Endothelial cell of umbilical vein (primary cell): ENCODE results near the gene SNAPC5. TPM values are rescaled to one million over a fixed set of nuclear protein-coding genes. Genes with fewer than 3 reads are reported as not detected.

ENCODE experiments used
- BruUV-seq: library from RNA; stranded (reverse); fragments of 400-500 nt; replicated peaks from 2 replicates; lab custom pipeline; 2021; lab: Mats Ljungman, UMichigan
- CTCF ChIA-PET: fragments of 300-600, 350-600 bp; sonication (Branson Sonifier 250); formaldehyde crosslinking; loops from one replicate; lab custom pipeline; 2021; ENCODE audit warnings: antibody characterized with exemption, inconsistent platforms; lab: Charles Lee
- POLR2A ChIA-PET: fragments of 300-600, 350-600 bp; sonication (Branson Sonifier 250); formaldehyde crosslinking; loops from one replicate; lab custom pipeline; 2021; ENCODE audit warnings: antibody characterized with exemption, inconsistent platforms; lab: Charles Lee
- DNase-seq: peaks from one replicate; pipeline ENCODE4 v3.0.0-alpha.2; 2011; ENCODE audit warnings: low read depth, low spot score
- FAIRE-seq: peaks from 2 replicates; lab custom pipeline; 2011; peaks lifted over from hg19 to GRCh38; lab: Jason Lieb, UNC
- H2AFZ ChIP-seq: 2 replicates; pipeline ENCODE4 v1.6.0; 2012; ENCODE audit warnings: low read depth, low read length, control low read depth, inconsistent platforms
- H3K27ac ChIP-seq: 2 replicates; pipeline ENCODE4 v1.5.1; 2011; ENCODE audit warnings: low read depth, mild to moderate bottlenecking, control low read depth, low read length, moderate library complexity; ENCODE audit not compliant: insufficient read depth
- H3K27me3 ChIP-seq, 2 experiments: 2 replicates each; pipeline versions ENCODE4 v1.6.0 to v1.6.1; 2011; ENCODE audit warnings: low read length in 2 of 2, mixed read lengths in 1 of 2; ENCODE audit not compliant: control insufficient read depth in 2 of 2, insufficient read depth in 2 of 2
- H3K36me3 ChIP-seq, 2 experiments: 2 replicates in 1 of 2; 3 replicates in 1 of 2; pipeline ENCODE4 v1.5.1; 2011; ENCODE audit warnings: low read length in 2 of 2, mild to moderate bottlenecking in 1 of 2, moderate library complexity in 1 of 2; ENCODE audit not compliant: control insufficient read depth in 2 of 2, insufficient read depth in 2 of 2; ENCODE audit errors: extremely low read depth in 1 of 2
- H3K4me1 ChIP-seq: 3 replicates; pipeline ENCODE4 v1.5.1; 2011; ENCODE audit warnings: mild to moderate bottlenecking, low read length; ENCODE audit not compliant: control insufficient read depth, insufficient read depth; ENCODE audit errors: extremely low read depth
- H3K4me2 ChIP-seq: 2 replicates; pipeline ENCODE4 v1.6.1; 2011; ENCODE audit warnings: low read length, control low read depth, mixed read lengths; ENCODE audit not compliant: insufficient read depth
- H3K4me3 ChIP-seq, 3 experiments: fragments of 200-600 bp in 1 of 3; sonication (generic), shearing (Covaris generic) in 1 of 3; replicated peaks in 1 of 3; 2 replicates each; pipeline ENCODE4 v1.5.1; 2011 to 2016; ENCODE audit warnings: control low read depth in 3 of 3, low read length in 3 of 3, mild to moderate bottlenecking in 2 of 3, inconsistent platforms in 1 of 3, low read depth in 1 of 3, moderate library complexity in 1 of 3; ENCODE audit not compliant: insufficient read depth in 1 of 3
- H3K79me2 ChIP-seq: 2 replicates; pipeline ENCODE4 v1.6.0; 2012; ENCODE audit warnings: low read length, inconsistent platforms; ENCODE audit not compliant: control insufficient read depth, insufficient read depth
- H3K9ac ChIP-seq: replicated peaks from 2 replicates; pipeline ENCODE3; 2011; ENCODE audit warnings: low read length, control low read depth; ENCODE audit not compliant: insufficient read depth; ENCODE audit errors: extremely low read depth
- H3K9me1 ChIP-seq: replicated peaks from 3 replicates; pipeline ENCODE4 v1.6.0; 2011; ENCODE audit warnings: mild to moderate bottlenecking, low read length; ENCODE audit not compliant: control insufficient read depth, insufficient read depth; ENCODE audit errors: extremely low read depth
- H3K9me3 ChIP-seq: replicated peaks from 2 replicates; pipeline ENCODE4 v1.5.1; 2012; ENCODE audit warnings: low read length, inconsistent platforms; ENCODE audit not compliant: control insufficient read depth, insufficient read depth
- H4K20me1 ChIP-seq: replicated peaks from 2 replicates; pipeline ENCODE3; 2011; ENCODE audit warnings: mild to moderate bottlenecking, low read length; ENCODE audit not compliant: control insufficient read depth, insufficient read depth; ENCODE audit errors: extremely low read depth
- EZH2 ChIP-seq: IDR thresholded peaks from 2 replicates; pipeline ENCODE4 v1.6.1; 2012; ENCODE audit warnings: borderline replicate concordance, low read depth, mild to moderate bottlenecking, moderate library complexity, low read length, inconsistent platforms; ENCODE audit not compliant: severe bottlenecking
- FOS ChIP-seq: IDR thresholded peaks from 2 replicates; pipeline ENCODE4 v1.6.1; 2011; ENCODE audit warnings: mild to moderate bottlenecking, low read length, moderate library complexity, borderline replicate concordance; ENCODE audit not compliant: insufficient read depth
- GATA2 ChIP-seq: IDR thresholded peaks from 2 replicates; pipeline ENCODE4 v1.7.0; 2011; ENCODE audit warnings: low read depth, mild to moderate bottlenecking, moderate library complexity, mixed read lengths, low read length; ENCODE audit not compliant: insufficient read length, insufficient read depth
- JUN ChIP-seq: IDR thresholded peaks from 2 replicates; pipeline ENCODE4 v1.6.1; 2011; ENCODE audit warnings: borderline replicate concordance, low read depth; ENCODE audit not compliant: insufficient read length, insufficient read depth
- MYC ChIP-seq: IDR thresholded peaks from one replicate; pipeline ENCODE4 v1.6.1; 2011; ENCODE audit warnings: mild to moderate bottlenecking, low read depth, low read length
- POLR2A ChIP-seq: IDR thresholded peaks from 2 replicates; pipeline ENCODE4 v1.6.1; 2012; ENCODE audit warnings: low read depth, mild to moderate bottlenecking, control low read depth, low read length
- dilution Hi-C: fragments of 300-500 bp; cut with MboI; formaldehyde crosslinking; loops from one replicate; pipeline ENCODE4 v1.15.0; 2019; ENCODE audit warnings: low sequenced_read_pairs; ENCODE audit not compliant: extremely low pct_ligation_motif_present
- intact Hi-C: fragments of 100-400 bp; cut with micrococcal nuclease; formaldehyde crosslinking; loops from one replicate; pipeline ENCODE4 v1.10.0; 2022
- polyA plus RNA-seq, 4 experiments: library from polyadenylated mRNA; depleted of rRNA in 3 of 4; stranded (reverse) in 3 of 4; unstranded in 1 of 4; fragments of >200 nt; gene quantifications; 2 replicates each; pipeline versions ENCODE4 v1.2.1 to v1.2.3, GENCODE V29; 2011 to 2012; ENCODE audit warnings: missing spikeins in 1 of 4
- total RNA-seq: library from RNA; stranded (reverse); gene quantifications from 2 replicates; pipeline ENCODE4 v1.2.3, GENCODE V29; 2021
- TF ChIP-seq, protein P1 (sequence below): IDR thresholded peaks from 2 replicates; pipeline ENCODE4 v1.6.1; 2011; ENCODE audit not compliant: insufficient read depth, insufficient read length
- TF ChIP-seq, protein P2 (sequence below), 2 donors: IDR thresholded peaks; 1 replicate in 1 of 2; 2 replicates in 1 of 2; pipeline ENCODE4 v1.5.1; 2011; ENCODE audit warnings: low read length in 2 of 2, mild to moderate bottlenecking in 2 of 2, moderate library complexity in 2 of 2, control low read depth in 1 of 2, inconsistent platforms in 1 of 2, low read depth in 1 of 2; ENCODE audit not compliant: insufficient read depth in 1 of 2; ENCODE audit errors: extremely low read depth in 1 of 2

SNAPC5 gene
- total and polyA plus RNA-seq, 2 donors (not counting 3 experiments of a cell fraction or from before 2014, with no cell fraction given): 16.0 to 17.4 TPM

DNA sequence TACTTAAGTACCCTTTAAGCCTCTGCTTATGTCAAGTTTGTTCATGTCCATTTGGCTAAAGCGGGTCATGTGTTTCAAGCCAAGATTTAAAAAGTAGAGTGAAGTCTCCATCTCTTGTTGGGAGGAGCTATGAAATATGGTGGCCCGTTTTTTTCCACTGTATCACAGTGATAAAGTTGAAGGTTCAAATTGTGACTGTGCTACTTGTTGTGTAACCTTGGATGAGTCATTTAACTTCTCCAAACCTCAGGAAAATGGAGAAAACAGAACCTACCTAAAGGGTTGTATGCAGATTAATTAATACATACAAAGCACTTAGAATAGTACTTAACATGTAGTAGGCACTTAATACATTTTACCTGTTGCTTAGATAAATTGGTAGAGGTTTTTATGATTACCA lies 43.4 kb downstream of the SNAPC5 start:
- Histone ChIP-seq H3K27me3 (no peaks in the 10 kb centered on the region), H3K4me1 (no peaks in the 10 kb centered on the region), H2AFZ (no peak overlapping the region), H3K79me2 (no peaks in the 10 kb centered on the region), H3K27ac (no peak overlapping the region), H3K9me1 (no peaks in the 10 kb centered on the region), H3K4me2 (no peak overlapping the region), H4K20me1 (no peaks in the 10 kb centered on the region), H3K9ac (no peak overlapping the region), H3K9me3 (no peaks in the 10 kb centered on the region), H3K4me3 (no peak overlapping the region), H3K36me3 (peaks cover 0 to 3% of the 10 kb centered on the region in 2 experiments)
- ChIA-PET CTCF (interaction anchor here (0.9 kb wide), 1 partner anchor 36 kb away, joined by 3 read pairs; no protein-coding TSS in a partner anchor), POLR2A (no interaction called here)
- dilution Hi-C loops (no loop called here), intact Hi-C loops (no loop called here)
- TF ChIP-seq MYC (no peak), FOS (no peak), EZH2 (no peak), JUN (no peak), GATA2 (no peak), POLR2A (no peak)
- TF ChIP-seq, protein P1, sequence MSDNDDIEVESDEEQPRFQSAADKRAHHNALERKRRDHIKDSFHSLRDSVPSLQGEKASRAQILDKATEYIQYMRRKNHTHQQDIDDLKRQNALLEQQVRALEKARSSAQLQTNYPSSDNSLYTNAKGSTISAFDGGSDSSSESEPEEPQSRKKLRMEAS: no peak
- TF ChIP-seq, protein P2, sequence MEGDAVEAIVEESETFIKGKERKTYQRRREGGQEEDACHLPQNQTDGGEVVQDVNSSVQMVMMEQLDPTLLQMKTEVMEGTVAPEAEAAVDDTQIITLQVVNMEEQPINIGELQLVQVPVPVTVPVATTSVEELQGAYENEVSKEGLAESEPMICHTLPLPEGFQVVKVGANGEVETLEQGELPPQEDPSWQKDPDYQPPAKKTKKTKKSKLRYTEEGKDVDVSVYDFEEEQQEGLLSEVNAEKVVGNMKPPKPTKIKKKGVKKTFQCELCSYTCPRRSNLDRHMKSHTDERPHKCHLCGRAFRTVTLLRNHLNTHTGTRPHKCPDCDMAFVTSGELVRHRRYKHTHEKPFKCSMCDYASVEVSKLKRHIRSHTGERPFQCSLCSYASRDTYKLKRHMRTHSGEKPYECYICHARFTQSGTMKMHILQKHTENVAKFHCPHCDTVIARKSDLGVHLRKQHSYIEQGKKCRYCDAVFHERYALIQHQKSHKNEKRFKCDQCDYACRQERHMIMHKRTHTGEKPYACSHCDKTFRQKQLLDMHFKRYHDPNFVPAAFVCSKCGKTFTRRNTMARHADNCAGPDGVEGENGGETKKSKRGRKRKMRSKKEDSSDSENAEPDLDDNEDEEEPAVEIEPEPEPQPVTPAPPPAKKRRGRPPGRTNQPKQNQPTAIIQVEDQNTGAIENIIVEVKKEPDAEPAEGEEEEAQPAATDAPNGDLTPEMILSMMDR (IDR thresholded peaks at IDR 0.05; ENCODE audit: extremely low read depth in 1 of 2, insufficient read depth in 1 of 2, low read depth in 1 of 2, low read length in 2 of 2): no peak
- FAIRE-seq: no peak
- no peak for DNase-seq
- BruUV-seq: no TSS peak
